Measurements from ENCODE around the gene TNNT3.

The TNNT3 gene

DNA sequence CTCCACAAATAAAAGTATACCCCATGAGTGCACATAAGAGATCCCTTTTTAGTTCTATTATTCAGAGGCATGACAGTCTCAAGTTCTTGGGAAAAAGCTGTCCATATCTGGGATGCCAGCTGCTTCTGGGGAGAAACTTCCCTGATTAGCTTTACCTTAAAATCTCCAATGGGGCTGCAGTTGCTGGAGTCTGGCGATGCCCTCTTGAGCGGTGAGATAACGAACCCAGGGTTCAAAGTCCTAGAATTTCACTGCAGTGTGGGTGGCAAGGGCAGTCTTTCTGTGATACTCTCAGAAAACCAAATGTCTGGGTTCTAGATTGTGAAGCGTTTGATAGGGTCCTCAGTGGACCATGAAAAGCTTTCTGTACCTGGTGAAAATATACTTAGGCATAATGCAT lies 20.4 kb upstream of the TNNT3 start:
- DNase-seq, result no peak

- no peak for DNase-seq
These were observed 19.8 kb upstream of the TNNT3 start for GRCh38 chr11:1899686-1900085.

DNA sequence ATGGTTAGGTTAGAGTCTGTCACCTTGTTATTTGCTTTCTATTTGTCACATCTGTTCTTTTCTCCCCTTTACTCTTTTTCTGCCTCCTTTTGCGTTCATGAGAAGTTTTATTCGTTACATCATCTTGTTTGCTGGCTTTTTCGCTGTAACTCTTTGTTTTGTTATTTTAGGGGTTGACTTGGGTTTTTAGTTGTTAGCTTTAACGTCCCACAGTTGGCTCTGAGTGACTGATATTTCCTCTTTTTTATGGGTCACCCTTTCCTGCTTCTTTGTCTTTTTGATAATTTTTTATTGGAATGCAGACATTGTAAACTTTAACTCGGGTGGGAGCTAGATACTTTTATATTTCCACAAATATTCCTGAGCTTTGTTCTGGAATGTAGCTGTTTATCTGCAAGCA lies 13.3 kb upstream of the TNNT3 start:
- DNase-seq, result no peak

- DNase-seq, result no peak
These were observed 12.7 kb upstream of the TNNT3 start for GRCh38 chr11:1906611-1907423.

- no peak for DNase-seq
These were observed 10.9 kb upstream of the TNNT3 start for GRCh38 chr11:1908618-1909017.

GRCh38 chr11:1909524-1909923 lies 10.0 kb upstream of the TNNT3 start:
- DNase-seq, result no peak

- no peak for DNase-seq
These were observed 7.1 kb upstream of the TNNT3 start for GRCh38 chr11:1912289-1912878.

- no peak for DNase-seq
These were observed 6.0 kb upstream of the TNNT3 start for GRCh38 chr11:1913271-1914060.

DNA sequence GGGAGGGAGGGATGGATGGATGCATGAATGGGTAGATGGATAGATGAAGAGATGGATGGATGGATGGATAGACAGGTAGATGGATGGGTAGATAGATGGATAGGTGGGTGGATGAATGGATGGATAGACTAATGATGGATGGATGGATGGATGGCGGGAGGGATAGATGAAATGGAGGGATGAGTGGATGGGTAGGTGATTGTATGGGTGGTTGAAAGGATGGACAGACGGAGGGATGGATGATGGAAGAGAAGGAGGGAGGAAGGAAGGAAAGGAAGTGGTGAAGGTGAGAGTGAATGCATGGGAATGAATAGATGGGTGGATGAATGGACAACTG lies 3.7 kb upstream of the TNNT3 start:
- no peak for DNase-seq

GRCh38 chr11:1916132-1916985 lies 3.1 kb upstream of the TNNT3 start:
- DNase-seq, result no peak

GRCh38 chr11:1916986-1917522 lies 2.4 kb upstream of the TNNT3 start:
- DNase-seq, result no peak

DNA sequence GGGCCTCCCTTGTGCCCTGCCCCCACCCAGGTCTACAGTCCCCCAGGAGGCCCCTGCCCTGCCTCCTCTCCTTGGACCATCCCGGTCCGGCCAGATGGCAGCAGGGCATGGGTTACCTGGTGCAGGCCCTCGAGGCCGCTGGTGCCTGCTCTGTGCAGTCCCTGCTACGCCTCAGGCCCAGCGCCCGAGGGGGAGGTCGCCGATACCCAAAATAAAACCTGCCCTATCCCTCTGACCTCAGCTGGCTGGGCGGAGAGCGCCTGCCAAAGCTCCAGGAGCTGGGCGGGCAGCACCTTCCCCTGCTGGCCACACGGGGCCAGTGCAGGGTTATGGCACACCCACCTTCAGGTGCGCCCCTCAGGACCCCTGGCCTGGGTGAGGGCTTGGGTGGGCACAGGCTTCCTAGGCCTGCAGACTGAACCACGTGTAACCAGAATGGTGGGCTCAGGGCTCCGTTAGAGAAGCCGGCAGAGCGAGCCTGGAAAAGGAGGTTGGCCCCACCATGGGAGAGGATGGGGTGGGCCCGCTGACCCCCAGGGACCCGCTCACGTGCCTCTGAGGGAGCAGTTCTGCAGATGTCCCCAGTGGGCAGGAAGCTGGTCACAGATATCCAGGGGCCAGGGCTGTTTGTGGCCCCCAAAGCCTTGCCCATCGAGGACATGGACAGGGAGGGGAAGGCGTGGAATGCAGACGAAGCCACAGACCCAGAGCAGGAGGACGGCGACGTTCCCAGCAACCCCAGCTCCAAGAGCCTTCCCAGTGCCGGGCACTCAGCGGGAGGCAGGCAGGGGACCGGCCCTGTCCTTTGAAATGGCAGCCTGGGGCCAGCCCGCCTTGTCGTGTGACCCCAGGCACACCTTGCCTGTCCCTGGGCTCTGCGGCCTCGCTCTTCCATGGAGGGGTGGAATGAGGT lies 1.7 kb upstream of the TNNT3 start:
- DNase-seq, result no peak

- DNase-seq, result no peak
These were observed 827 bp upstream of the TNNT3 start for GRCh38 chr11:1918436-1919315.

- no peak for DNase-seq
These were observed 815 bp downstream of the TNNT3 start for GRCh38 chr11:1920128-1920908.

GRCh38 chr11:1920909-1921573 lies 1.5 kb downstream of the TNNT3 start:
- DNase-seq, result no peak

- DNase-seq, result no peak
These were observed 2.2 kb downstream of the TNNT3 start for GRCh38 chr11:1921574-1922141.

- no peak for DNase-seq
These were observed 3.1 kb downstream of the TNNT3 start for GRCh38 chr11:1922481-1923081.

DNA sequence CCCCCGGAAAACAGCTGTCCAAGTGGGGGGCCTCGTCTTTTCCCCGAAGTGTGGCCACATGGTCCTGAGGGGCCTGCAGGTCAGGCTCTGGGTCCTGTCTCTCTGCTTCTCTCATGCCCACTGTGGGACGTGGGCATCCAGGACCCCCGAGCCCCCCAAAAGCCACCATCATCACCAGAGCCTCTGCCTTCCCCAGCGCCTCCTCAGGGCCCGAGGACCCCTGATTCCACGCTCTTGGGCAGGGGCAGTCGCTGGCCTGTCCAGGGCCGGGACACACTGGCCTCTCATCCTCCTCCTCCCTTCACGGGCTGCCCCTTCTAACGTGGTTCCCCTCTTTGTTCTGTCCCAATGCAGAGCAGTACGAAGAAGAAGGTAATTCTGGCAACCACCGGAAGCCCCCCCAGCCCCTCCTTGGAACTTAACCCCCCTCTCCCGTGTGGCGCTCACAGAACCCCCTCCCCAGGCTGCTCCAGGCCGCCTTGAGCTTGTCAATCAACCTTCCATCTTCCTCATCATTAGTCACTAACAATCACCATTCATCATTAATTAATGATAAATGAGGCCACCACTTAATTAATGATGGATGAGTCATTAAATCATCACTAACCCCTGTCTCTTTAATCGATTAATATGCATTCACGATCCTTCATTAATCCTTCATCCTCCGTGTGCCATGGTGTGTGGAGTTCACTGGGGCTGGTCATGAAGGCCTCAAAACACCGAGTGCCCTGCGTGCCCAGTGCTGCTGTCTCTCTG lies 3.9 kb downstream of the TNNT3 start:
- no peak for DNase-seq

Data from NK-92 treated with Interleukin-12 subunit alpha and Interleukin-12 subunit beta, amount 100 ng/mL, for 24 hours (cell line).